Stimulated activated CD8-positive, alpha-beta memory T cell treated with anti-CD3 and anti-CD28 coated beads, Interleukin-7, amount 100 ng/mL, for 48 hours (primary cell): Measurements from ENCODE around the gene HACD2.

Experiments used
- DNase-seq, 2 donors: peaks; one replicate each; pipeline ENCODE4 v3.0.0-alpha.2; 2020; ENCODE audit warnings: low read depth in 1 of 2; ENCODE audit errors: extremely low read depth in 1 of 2

HACD2 gene

GRCh38 chr3:123528130-123528529, 56.7 kb downstream of the HACD2 start:
- DNase-seq = no peak

- no peak for DNase-seq
Observed at GRCh38 chr3:123527046-123527445, 57.8 kb downstream of the HACD2 start.

DNA sequence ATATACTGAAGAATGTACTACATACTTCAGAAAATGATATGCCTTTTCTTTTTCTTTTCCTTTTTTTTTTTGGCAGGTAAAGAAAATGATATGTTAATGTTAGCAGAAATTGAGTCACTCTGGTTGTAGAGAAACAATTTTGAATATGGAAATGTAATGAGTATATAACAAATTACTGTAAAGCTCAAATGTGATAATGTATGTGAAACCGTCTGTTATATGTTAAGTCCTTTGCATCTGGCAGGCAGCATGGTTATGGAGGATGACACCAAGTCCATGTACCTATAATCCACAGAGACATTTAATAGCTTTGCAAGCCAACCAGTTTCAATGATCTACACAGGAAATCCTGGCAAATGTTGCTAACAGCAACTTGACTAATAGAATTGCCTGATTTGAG, 58.4 kb downstream of the HACD2 start:
- no peak for DNase-seq

DNA sequence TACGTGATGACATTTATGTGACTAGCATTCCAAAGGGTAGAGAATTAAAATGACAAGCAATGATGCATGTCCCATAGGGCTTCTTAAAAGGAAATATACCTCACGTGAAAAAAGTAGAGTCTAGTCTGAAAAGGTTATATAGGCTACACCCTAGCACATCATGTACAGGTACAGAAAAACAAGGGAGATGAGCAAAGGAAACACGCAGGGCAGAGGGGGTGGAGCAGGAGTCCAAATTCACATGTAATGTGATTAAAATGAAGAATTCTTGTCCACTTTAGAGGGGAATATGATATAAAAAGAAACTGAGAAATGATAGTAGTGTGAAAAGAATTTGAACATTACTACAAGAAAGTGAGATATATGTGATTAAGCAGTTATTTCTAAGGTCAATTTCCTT, 59.4 kb downstream of the HACD2 start:
- DNase-seq = no peak

DNA sequence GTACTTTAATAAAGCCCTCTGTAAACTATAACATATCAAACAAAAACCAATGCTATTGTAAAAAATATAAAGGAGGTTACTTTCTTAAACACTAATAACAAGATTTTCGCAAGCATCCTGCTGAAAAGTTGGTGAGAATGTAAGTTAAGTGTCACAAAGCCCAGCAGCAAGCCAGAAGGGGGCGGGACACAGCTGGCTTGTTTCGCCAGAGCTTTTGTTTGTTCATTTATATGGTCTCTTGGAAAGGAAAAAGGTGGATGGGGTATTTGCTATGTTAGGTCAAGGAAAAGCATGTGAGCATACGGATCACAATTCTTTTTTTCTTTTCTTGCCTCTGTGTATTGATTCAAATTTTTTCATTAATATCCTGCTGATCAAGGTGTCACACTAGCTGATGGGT, 59.9 kb downstream of the HACD2 start:
- no peak for DNase-seq

DNA sequence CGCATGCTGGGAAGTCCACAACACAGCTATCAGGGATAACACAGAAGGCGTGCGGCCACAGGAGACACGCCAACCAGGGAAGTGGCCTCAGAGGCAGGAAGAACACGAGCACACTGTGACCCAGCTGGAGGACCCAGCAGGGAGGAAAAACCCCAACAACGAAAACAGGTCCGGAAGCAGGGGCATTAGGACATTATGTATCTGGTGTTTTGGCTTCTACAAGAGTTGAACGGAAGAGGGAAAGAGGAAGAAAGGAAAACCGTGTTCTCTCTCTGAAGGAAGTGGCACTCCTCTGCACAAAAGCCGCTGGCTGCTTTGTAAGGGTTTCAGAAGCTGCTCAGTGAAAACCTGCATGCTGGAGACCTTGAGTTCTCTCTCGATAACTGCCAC, 61.8 kb downstream of the HACD2 start:
- DNase-seq = no peak

DNA sequence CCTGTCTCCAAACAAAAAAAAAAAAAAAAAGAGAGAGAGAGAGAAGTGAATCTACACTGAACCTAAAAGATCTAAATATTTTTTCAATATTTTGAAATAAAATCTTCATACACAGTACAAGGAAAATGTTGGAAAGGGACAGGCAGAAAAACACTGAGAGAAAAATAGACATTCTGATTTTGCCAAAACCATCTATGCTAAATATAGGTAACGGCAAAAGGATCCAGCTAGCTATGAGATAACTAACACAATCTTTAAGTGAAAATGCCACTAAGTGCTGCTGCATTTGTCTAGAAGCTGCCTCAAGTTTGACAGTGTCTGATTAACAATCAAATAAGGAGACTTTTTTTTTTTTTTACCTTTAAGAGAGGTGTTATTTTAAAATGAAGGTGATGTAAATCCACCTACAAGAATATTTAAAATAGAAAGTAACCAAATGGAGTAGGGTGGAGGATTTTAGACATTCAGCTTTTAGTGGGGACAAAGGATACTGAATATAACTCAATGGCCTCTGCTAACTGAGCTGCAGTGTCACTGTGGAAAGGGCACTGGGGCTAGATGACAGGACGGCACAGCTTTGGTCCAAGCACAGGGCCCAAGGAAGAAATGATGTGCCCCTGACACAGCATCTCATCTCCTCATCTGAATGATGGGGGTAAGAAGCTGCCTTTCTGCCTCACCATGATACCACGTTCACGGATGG, 62.4 kb downstream of the HACD2 start:
- DNase-seq = no peak

GRCh38 chr3:123521179-123521969, 63.5 kb downstream of the HACD2 start:
- DNase-seq = no peak

DNA sequence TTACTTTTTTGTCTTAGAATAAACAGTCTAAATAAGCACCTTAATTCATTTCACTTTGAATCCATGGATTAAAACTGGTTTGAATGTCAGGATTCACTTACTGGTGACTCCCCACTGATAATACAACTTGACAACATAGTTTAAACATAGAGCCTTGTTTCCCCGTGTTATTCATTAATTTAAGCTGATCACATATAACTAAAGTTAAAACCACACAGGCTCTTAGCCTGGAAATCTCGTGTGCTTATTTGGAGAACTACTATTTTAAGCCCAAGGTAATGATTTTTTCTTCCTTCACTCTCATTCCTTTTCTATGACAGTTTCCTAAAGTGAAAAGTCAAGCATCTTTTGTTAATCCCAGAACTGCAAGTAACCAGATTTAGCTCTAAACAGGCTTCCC, 64.2 kb downstream of the HACD2 start:
- no peak for DNase-seq

- no peak for DNase-seq
Observed at GRCh38 chr3:123518892-123519485, 65.9 kb downstream of the HACD2 start.

- no peak for DNase-seq
Observed at GRCh38 chr3:123511726-123512125, 73.1 kb downstream of the HACD2 start.

DNA sequence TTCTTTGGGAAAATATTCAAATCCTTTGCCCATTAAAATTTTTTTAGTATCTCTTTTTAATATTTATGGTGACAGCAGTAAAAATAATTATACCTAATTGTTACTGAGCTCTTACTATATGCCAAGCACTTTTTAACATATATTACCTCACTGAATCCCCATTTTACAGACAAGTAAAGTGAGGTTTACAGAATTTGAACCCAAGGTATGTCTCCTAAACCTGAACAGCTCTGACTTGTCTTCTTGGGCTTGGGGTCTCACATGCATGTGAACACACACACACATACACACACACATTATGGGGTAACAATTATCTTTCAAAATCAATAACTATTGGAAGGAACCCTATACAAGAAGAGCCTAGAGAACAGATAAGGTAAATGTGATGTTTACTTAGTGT, 73.8 kb downstream of the HACD2 start:
- DNase-seq = no peak

DNA sequence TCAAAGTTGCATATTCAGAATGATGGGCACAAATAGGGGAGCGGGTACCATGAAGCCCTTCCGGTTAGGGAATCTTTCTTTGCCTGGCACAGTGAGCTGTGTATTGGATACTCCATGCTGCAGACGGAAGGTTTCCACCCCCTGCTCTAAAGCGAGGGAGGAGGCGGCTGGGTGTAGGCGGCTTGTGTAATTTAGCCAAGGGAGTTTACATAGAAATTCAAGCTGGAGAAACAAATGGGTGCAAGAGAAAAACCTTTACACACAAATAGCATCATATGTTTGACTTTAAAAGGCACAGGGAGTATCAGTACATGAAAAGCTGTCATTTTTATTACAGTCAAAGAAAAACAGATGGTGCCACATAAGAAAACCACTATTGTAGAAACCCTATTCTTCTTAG, 76.7 kb downstream of the HACD2 start:
- DNase-seq = no peak

GRCh38 chr3:123505820-123506219, 79.0 kb downstream of the HACD2 start:
- no peak for DNase-seq

- DNase-seq = no peak
Observed at GRCh38 chr3:123503203-123503602, 81.7 kb downstream of the HACD2 start.

GRCh38 chr3:123499322-123499721, 85.5 kb downstream of the HACD2 start:
- DNase-seq = no peak

DNA sequence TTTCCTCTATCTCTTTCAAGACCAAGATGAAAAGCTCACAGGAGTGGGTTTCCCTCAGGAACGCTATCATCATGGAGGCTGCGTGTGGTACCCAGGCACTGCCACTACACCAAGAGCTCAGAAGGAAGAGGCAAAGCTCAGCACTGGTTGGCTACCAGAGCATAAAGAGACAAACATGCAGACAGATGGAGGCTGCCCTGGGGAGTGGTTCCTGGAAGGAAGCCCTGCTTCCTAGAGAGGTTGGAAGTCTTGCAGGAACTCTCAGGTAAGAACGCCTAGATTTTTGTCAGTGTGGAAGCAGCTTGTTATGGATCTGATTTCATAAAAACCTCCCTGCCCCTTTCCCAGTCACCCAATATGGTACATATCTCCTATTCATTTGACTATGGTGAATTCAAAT, 86.1 kb downstream of the HACD2 start:
- no peak for DNase-seq

DNA sequence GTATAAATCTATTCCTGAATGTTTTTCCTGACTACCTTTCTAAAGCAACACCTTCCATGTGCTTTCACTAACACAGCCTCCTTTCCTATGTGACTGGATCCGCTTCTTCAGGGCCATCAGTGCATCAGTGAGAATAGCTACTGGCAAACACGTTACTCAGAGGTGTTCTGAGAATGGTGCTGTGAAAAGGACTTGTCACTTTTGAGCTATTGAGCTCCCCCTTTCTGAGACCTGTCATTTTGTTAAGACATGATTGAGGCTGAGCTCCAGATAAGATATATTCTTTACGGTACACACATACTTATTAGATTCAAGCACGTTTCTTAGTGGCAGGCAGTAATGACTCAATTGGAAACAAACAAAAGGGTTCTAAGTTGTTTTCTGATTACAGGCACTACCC, 90.9 kb downstream of the HACD2 start:
- DNase-seq = no peak

GRCh38 chr3:123491966-123492587, 92.8 kb downstream of the HACD2 start:
- DNase-seq = no peak

GRCh38 chr3:123489400-123490004, 95.4 kb downstream of the HACD2 start:
- peak; percentile 1 to 16 for DNase-seq

- no peak for DNase-seq
Observed at GRCh38 chr3:123488645-123489347, 96.1 kb downstream of the HACD2 start.
